Stimulated activated CD4-positive, alpha-beta T cell treated with anti-CD3 and anti-CD28 coated beads, Interleukin-15, amount 100 ng/mL, for 48 hours (primary cell): ENCODE data around the gene OLFML2A.

Experiments
- DNase-seq, 2 donors: peaks; one replicate each; pipeline ENCODE4 v3.0.0-alpha.2; 2020; ENCODE audit warnings: low read depth in 2 of 2

OLFML2A gene

DNA sequence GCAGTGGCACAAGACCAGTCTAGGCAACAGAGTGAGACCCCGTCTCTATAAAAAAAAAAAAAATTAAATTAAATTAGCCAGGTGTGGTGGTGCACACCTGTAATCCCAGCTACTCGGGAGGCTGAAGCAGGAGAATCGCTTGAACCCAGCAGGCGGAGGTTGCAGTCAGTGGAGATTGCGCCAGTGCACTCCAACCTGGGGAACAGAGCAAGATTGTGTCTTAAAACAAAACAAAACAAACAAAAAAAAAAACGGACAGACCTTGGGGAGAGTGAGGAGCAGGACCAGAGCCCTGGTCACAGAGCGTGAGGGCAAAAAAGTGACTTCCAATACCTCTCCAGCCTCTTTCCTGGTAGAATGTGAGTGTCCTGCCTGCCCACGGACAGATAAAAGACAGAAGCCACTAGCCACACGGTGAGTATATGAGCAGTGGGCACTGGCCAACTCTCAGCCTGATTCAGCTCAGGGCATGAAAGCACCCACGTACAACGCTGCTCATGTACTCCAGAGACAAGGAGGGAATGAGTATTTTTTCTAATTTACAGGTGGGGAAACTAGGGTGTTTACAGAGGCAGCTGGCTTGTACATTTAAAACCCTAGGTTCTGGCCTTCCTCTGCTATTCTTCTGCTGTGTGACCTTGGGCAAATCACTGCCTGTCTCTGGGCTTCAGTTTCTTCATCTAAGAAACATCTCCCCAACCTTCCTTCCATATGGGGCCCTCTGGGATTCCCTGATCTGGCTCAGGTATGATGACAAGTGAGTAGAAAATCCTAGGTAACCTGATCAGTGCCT lies 1.8 kb downstream of the OLFML2A start:
- no peak for DNase-seq

DNA sequence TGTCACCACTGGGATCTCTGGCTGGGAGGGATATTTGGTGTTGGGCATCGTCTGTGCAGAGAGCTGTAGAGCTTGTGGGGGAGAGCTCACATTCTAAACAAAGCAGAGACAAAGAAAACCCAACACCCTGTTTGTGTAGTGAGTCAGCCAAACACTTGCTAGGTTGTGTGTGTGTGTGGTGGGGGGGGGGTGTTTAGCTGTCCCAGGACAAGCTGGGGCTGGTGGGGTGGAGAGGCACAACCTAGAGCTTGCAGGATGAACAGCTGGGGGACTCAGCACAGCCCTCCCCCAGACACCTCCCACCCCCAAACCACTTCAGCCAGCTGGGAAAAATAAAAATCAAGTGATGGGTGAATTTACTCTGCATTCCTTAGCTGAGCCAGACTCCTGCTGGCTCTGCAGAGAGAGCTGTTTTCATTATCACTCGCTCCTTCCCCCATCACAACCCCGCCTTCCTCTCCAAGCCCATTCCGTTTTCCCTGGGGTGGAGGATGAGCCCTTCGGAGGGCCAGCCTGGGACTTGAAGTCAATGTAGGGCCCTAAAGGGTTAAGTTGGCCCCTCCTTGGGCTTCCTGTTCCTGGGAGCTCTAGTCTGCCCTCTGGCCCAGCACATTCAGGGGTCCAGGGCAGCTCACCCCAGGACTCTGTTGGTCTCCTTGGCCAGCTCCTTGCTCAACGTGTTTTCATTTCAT lies 2.6 kb downstream of the OLFML2A start:
- DNase-seq, result no peak

DNA sequence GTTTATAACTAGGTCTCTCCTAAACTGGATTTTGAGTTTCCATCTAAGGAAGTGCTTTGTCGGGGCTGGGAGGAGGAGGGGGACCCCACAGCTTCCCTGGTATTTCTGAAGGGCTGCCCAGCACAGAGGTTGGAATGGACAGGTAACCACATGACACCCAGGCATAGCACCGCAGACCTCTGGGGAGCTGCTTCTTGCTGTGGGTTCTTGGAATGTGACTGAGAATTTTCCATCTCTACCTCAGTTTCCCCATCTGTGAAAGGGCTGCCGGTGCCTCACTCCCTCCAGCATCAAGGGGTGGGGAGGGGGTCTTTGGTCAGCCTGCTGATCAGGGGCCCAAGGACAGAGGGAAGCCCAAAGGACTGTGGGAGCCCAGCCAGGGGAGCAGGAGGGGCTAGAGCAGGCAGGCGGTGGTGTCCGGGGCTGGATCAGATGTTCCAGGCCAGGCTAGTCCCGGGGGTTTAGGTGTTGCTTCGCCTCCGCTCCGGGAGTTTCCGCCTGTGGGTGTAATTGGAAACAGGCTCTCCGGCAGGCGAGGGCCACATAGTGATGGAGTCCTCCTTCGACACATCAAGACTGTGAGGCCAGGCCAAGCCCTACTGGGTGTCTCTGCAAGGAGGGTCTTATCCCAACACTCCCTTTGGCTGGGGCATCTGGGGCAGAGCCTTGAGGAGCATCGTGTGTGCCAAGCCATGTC lies 3.3 kb downstream of the OLFML2A start:
- DNase-seq, result no peak

DNA sequence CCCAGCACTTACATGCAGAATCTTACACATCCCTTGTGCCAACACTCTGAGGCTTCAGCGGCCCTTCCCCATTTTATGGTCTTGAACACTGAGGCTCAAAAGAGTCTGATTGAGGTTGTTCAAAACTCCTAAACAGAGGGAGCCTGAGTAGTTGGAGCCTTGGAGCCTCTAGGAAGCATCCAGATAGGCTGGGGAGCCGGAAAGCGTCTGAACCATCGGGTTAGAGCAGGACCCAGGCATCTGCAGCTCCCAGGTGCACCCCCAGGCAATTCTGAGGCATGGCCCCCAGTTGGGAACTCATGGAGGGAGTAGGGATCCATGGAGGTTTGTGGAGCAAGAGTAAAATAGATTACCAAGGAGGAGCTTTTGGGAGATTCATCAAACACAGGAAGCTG lies 3.8 kb downstream of the OLFML2A start:
- no peak for DNase-seq

DNA sequence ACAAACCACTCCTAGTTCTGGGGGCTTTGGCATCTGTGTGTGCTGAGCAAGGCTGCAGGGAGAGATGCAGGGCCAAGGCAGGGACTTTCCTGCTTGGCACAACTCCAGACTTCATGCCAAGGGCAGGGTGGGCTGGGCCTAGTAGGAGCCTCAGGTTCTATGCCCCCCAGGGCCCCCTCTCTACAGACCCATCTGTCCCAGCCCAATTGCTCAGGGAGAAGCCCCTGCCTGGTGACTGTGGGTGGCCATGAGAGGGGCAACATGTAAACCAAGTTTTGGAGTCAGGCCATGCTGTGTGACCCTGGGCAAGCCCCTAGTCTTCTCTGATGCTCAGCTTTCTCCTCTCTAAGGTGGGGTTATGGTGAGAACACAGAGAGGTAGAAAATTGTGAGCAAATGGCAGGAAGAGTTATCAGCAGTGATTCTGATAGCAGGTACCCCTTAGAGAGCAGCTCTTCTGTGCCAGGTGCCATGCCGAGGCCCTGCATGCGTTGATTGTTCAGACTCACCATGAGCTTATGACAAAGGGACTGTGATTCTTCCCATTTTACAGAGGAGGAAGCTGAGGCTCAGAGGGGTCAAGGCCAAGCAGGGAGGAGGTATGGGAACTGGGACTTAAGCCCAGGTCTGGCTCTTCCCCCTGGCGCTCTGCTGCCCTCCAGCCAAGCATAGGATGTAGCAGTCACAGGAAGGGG lies 5.2 kb downstream of the OLFML2A start:
- DNase-seq, result no peak

DNA sequence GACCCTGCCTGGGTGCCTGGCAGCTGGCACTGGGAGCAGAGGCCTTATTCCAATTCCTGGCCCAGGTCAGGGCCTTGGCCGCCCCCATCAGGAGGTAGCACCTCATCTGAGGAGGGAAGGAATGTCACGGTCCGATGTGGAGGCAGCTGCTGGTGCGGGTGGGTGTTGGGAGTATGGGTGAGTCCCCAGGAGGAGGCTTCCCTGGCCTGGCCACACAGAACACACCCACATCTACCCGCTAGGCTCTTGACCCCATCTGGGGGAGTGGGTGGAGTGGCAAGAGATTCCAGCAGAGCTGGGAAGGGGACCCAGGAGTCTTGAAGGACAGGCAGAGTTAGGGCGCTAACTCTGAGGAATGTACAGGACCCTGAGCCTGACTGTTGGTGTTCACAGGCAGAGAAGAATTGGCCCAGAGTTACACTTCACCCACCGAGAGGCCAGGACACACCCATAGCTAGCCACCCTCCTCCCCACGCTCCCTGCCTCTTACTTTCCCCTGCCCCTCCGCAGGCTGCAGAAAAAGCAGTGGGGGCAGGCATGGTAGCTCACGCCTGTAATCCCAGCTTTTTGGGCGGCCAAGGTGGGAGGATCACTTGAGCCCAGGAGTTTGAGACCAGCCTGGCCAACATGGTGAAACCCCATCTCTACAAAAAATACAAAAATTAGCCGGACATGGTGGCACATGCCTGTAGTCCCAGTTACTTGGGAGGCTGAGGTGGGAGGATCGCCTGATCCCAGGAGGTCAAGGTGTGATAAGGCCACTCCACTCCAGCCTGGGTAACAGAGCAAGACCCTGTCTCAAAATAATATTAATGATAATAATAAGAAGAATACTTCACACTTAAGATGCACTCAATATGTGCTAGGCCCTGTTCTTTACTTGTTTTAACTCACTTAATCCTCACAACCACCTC lies 6.0 kb downstream of the OLFML2A start:
- no peak for DNase-seq

DNA sequence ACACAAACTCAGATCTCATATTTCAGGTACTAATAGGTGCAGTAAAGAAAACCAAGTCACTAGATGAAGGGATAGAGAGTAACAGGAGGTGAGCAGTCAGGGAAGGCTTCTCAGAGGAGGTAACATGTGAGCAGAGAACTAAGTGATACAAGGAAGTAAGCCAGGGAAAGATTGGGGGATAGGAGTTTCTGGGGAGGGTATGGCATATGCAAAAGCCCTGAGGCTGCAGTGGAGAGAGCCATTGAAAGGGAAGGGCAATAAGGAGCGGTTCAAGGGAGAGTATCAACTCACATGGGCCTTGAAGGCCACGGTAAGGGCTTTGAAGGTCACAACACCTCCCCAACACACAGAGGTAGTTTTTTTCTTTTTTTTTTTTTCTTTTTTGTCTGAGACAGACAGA lies 6.9 kb downstream of the OLFML2A start:
- no peak for DNase-seq

DNA sequence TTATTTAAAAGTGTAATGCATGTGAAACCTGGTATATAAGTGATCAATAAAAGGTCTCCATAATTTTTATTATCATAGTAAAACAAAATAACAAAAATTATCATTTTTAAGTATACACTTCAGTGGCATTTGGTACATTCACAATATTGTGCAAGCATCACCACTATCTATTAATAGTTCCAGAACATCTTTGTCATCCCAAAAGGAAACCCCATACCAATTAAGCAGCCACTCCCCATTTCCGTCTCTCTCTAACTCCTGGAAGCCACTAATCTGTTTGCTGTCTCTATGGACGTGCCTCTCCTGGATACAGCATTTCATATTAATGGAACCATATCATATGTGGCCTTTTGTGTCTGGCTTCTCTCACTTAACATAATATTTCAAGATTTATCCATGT lies 7.6 kb downstream of the OLFML2A start:
- DNase-seq, result no peak

DNA sequence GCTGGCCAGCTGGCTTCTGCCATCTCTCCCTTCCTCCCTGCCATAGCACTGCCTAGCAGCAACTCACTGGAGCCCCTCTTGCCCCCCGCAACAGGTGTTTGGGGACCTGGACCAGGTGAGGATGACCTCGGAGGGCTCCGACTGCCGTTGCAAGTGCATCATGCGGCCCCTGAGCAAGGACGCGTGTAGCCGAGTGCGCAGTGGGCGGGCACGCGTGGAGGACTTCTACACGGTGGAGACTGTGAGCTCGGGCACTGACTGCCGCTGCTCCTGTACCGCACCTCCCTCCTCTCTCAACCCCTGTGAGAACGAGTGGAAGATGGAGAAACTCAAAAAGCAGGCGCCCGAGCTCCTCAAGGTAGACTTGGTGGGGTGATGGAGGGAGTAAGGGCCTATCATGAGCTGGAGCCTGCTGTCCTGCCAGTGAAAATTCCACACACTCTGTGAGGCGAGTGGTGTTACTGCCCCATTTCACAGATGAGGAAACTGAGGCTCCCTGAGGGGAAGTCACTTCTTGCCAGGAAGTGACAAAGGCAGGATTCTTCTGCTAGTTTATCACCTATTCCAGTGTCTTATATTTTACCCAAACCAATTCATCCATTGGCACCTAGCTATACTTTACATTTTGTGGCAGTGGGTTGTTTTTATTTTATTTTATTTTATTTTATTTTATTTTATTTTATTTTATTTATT lies 10.1 kb downstream of the OLFML2A start:
- DNase-seq, result no peak

DNA sequence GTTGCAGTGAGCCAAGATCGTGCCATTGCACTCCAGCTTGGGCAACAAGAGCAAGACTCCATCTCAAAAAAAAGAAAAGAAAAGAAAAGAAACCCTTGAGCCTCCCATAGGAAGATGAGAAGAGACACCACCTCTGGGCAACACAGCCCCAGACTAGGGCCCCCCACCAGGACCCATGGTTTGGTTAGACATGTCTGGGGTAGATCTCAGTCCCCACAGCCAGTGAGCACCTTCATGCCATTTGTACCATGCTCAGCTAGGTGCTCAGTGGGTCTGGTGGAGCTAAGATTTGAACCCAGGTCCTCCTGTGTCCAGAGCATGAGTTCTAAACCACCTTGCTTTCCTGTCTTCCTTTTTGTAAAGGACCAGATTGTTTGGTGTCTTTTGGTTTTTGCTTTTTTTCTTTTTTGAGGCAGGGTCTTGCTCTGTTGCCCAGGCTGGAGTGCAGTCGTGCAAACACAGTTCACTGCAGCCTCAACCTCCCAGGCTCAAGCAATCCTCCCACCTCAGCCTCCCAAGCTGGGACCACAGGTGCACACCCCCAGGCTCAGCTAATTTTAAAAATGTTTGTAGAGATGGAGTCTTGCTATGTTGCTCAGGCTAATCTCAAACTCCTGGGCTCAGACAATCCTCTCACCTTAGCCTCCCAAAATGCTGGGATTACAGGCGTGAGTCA lies 11.7 kb downstream of the OLFML2A start:
- DNase-seq, result no peak

DNA sequence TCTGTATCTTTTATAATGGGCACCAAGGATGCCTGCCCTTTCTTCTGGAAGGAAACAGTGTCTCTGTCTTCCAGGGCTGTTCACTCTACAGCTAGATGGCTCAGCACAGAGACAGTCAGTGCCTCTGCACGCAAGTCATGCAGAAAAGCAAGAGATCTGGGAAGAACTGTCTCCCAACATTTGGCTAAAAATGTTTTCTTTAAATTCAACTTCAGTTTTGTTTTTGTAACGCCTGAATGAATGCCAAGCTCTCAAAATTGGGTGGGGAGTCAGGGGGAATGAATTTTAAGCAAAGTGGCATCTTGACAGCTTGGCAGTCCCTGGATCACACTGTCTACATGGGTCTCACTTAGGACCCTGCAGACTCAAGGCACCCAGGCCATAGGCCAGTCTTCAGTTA lies 12.6 kb downstream of the OLFML2A start:
- DNase-seq, result no peak

DNA sequence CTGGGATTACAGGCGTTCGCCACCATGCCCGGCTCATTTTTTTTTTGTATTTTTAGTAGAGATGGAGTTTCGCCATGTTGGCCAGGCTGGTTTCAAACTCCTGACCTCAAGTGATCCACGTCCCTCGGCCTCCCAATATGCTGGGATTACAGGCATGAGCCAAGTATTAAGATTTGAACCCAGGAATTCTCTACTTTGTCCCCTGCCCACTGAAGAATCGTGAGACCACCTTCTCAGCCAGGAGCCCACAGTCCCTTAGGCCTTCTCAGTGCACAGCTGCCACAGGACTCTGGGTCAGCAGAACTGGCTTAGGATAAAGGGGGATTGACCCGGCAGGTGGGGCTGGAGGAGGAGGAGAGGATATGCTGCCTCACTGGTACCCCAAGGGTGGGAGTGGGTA lies 13.4 kb downstream of the OLFML2A start:
- no peak for DNase-seq

DNA sequence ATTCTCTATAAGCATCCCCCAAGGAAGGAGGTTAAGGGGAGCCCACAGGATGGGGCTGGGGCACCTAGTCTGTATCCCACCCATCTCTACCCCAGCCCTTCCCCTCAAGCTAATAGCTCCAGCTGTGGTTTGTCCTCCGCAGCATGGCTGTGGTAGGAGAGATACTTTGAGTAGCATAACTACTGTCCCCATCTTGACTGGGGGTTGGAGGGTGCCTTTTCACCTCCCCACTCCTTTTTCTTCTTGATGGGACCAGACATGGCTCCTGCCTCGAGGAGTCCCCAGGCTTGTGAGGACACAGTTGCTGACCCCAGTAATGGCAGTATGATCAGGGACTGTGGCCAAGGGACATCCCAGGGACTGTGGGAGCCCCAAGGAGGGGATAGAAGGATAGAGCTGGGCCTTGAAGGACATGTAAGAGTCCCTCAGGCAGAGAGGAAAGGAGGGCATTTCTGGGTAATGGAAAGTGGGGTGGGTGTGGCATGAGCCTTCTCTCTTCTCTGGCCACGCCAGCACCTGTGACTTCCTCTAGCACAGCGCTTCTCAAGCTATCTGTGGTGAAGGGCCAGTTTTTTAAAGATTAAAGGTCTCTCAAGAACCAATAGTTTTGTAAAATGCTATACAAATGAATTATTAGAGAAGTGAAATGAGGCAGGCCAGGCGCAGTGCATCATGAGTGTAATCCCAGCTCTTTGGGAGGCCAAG lies 14.0 kb downstream of the OLFML2A start:
- DNase-seq, result no peak

DNA sequence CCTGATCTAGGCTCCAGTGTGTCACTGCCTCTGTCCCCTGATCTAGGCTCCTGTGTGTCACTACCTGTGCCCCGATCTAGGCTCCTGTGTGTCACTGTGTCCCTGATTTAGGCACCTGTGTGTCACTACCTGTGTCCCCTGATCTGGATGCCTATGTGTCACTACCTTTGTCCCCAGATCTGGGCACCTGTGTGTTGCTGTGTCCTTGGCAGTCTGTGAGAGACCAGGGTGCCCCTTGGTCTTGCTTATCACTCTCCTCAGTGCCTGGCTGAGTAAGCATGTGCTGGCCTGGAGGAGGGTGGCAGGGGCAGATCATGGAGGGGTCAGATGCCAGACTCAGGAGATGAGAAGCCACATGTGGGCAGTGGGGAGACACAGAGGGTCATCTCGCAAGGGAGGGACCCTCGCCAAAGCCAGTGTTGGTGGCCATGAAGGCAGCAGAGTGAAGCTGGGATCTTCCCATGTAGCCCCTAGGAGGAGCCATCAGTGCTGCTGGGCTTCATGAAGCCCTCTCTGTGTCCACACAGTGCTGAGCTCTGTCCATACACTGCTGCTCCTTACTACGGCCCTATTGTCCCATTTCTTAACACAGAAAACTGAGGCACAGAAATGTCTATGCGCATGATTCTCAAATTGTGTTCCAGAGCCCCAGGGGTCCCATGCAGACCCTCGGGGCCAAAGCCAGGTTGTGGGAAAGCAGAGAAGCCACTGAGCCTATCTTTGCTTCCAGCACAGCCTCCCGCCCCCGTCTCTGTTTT lies 15.5 kb downstream of the OLFML2A start:
- no peak for DNase-seq

DNA sequence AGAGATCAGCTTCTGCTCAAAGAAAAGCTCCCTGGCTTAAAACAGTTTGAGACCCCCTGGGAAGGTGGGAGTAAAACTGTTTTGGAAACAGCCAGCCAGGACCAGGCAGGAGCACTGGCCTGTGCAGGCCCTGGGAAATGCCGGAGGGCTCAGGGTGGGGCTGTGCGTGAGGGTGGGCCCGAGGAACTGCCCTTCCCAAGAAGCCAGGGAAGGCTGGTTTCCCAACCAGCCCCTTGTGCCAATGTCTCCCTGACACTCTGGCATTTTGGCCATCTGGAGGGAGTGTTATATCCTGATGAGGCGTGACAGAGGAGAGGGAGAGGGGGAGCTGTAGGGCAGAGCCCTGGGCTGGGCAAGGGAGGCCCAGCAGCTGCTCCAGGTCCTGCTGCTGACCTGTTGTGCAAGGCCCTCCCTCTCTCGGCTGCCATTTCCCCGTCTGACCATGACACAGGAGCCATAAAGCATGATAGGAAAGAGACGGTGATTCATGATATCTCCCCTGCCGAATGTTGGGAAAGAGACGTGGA lies 16.1 kb downstream of the OLFML2A start:
- DNase-seq, result no peak

DNA sequence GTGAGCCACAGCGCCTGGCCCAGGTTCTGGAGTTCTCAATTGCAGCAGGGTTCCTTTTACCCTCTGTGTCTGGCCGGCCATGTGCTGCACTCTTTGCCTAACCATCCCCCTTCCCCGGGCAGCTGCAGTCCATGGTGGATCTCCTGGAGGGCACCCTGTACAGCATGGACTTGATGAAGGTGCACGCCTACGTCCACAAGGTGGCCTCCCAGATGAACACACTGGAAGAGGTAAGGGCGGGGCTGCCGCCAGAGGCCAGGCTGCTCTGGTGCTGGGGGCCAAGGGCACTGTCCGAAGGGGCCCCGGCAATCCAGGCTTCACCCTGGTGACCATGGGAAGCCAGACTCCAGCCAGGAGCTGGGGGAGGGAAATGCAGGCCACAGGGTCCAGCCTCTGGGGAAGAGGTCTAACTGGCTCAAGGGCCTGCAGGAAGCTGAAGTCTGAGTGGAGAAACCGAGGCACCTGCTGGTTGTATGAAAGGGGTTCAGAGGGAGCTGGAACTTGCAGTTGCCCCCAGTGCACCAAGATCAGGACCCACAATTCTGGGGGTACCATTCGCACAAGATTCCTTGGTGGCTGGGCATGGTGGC lies 18.1 kb downstream of the OLFML2A start:
- DNase-seq, result no peak

DNA sequence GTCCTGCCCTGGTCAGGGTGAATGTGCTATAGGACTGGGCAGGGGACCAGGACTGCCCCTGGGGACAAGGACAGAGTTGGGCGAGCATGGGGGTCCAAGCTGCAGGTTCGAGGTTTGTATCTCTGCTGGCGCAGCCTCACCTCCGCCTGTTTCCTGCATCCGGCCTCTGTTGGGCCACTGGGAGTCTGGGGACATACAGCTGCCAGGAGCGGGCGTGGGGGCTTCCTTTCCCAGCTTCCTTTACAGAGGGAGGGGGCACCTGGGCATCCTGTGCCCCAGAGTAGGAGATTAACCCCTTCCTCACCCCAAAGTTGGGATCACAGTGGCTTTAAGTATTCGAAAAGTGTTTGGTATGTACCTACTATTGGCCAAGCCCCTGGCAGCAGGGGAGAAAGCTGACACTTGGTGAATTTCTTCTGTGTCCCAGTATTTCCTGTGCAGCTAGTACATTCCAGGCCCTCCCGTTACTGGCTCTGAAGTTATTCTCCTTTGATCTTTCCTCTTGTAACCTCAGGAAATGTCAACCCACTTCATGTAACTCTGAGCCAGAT lies 19.0 kb downstream of the OLFML2A start:
- DNase-seq, result no peak
